ENCODE results near the gene MAPK6.

DNA sequence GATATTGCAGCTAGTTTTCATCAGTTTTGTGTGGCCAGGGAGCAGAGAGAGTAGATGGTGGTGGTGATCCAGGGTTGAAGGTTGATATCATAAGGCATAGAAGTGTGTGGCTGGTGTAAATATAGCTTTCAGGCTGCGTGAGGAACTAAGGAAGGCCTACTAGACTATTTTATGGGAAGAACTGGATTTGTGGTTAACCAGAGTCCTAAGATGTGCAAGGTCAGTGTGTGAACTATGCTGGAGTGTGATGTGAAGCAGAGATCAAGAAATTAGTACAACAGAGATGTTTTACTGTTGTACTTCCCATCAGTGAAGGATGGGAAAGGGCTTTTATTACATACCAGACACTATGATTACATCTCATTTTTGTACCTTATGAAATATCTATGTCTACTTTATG is 41.5 kb downstream of the MAPK6 start:
- TF ChIP-seq, protein P1, sequence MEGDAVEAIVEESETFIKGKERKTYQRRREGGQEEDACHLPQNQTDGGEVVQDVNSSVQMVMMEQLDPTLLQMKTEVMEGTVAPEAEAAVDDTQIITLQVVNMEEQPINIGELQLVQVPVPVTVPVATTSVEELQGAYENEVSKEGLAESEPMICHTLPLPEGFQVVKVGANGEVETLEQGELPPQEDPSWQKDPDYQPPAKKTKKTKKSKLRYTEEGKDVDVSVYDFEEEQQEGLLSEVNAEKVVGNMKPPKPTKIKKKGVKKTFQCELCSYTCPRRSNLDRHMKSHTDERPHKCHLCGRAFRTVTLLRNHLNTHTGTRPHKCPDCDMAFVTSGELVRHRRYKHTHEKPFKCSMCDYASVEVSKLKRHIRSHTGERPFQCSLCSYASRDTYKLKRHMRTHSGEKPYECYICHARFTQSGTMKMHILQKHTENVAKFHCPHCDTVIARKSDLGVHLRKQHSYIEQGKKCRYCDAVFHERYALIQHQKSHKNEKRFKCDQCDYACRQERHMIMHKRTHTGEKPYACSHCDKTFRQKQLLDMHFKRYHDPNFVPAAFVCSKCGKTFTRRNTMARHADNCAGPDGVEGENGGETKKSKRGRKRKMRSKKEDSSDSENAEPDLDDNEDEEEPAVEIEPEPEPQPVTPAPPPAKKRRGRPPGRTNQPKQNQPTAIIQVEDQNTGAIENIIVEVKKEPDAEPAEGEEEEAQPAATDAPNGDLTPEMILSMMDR (IDR thresholded peaks at IDR 0.05; ENCODE audit: low read depth, low read length) = no peak
- TF ChIP-seq EZH2phosphoT487 (IDR thresholded peaks at IDR 0.05; ENCODE audit: low read depth) = no peak

Measured in OCI-LY3 (cell line).